Right kidney (tissue), 1 donor: ENCODE measurements around the gene BAIAP2L1.
"Not testable (repeated sequence)": the region's sequence is repeated elsewhere in the genome, so short reads cannot be mapped to it uniquely, and the experiment has no call there.

Experiments
- DNase-seq: peaks from one replicate; pipeline ENCODE4 v3.0.0-alpha.2; 2016

BAIAP2L1 gene

GRCh38 chr7:98321301-98321700, 79.6 kb downstream of the BAIAP2L1 start:
- no peak for DNase-seq

GRCh38 chr7:98319176-98319575, 81.7 kb downstream of the BAIAP2L1 start:
- DNase-seq: no peak

- DNase-seq: no peak
These were observed 83.4 kb downstream of the BAIAP2L1 start for GRCh38 chr7:98317366-98318040.

GRCh38 chr7:98315994-98316527, 84.8 kb downstream of the BAIAP2L1 start:
- DNase-seq: not testable (repeated sequence)

GRCh38 chr7:98315318-98315993, 85.4 kb downstream of the BAIAP2L1 start:
- no peak for DNase-seq

- DNase-seq: no peak
These were observed 86.4 kb downstream of the BAIAP2L1 start for GRCh38 chr7:98314469-98314868.

GRCh38 chr7:98312201-98312600, 88.7 kb downstream of the BAIAP2L1 start:
- DNase-seq: no peak

GRCh38 chr7:98309566-98309965, 91.3 kb downstream of the BAIAP2L1 start:
- no peak for DNase-seq

GRCh38 chr7:98307971-98308466, 92.9 kb downstream of the BAIAP2L1 start:
- no peak for DNase-seq

- no peak for DNase-seq
These were observed 94.8 kb downstream of the BAIAP2L1 start for GRCh38 chr7:98305951-98306535.

GRCh38 chr7:98303906-98304305, 97.0 kb downstream of the BAIAP2L1 start:
- no peak for DNase-seq

GRCh38 chr7:98303176-98303865, 97.6 kb downstream of the BAIAP2L1 start:
- DNase-seq: no peak

- DNase-seq: no peak
These were observed 99.0 kb downstream of the BAIAP2L1 start for GRCh38 chr7:98301693-98302470.

- DNase-seq: no peak
These were observed 100.1 kb downstream of the BAIAP2L1 start for GRCh38 chr7:98300595-98301372.

- DNase-seq: no peak
These were observed 103.1 kb downstream of the BAIAP2L1 start for GRCh38 chr7:98297626-98298286.

GRCh38 chr7:98296833-98297232, 104.1 kb downstream of the BAIAP2L1 start:
- no peak for DNase-seq

- no peak for DNase-seq
These were observed 105.3 kb downstream of the BAIAP2L1 start for GRCh38 chr7:98295467-98296192.

GRCh38 chr7:98294798-98295382, 106.0 kb downstream of the BAIAP2L1 start:
- DNase-seq: peak; percentile 68

- DNase-seq: no peak
These were observed 106.6 kb downstream of the BAIAP2L1 start for GRCh38 chr7:98294326-98294725.
